ENCODE measurements around the gene BOK.

The BOK gene

DNA sequence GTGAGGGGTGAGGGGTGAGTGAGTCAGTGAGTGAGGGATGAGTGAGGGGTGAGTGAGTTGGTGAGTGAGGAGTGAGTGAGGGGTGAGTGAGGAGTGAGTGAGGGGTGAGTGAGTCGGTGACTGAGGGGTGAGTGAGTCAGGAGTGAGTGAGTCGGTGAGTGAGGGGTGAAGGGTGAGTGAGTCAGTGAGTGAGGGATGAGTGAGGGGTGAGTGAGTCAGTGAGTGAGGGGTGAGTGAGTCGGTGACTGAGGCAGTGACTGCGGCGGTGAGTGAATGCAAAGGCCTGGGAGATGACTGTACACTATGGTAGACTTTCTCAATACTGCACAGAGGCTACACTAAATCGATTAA is 61.8 kb downstream of the BOK start:
- H3K27me3 ChIP-seq (ENCODE audit: low read depth, low read length): no peaks in the 10 kb centered on the region
- H3K27ac ChIP-seq (ENCODE audit: low read length): no peak overlapping the region
- no peak overlapping the region for H3K4me3 ChIP-seq (ENCODE audit: low read depth in 1 of 2, low read length in 2 of 2)
- H3K9me3 ChIP-seq (ENCODE audit: control insufficient read depth in 1 of 2, low read length in 2 of 2): no peaks in the 10 kb centered on the region
- no peaks in the 10 kb centered on the region for H3K36me3 ChIP-seq (ENCODE audit: control insufficient read depth in 1 of 2, insufficient read depth in 2 of 2, low read length in 2 of 2)
- peaks cover 0 to 3% of the 10 kb centered on the region in 2 donors for H3K4me1 ChIP-seq (ENCODE audit: control insufficient read depth in 1 of 2, insufficient read depth in 2 of 2, low read length in 2 of 2)

All from muscle layer of duodenum (tissue), 2 donors.